HCT116 (cell line): ENCODE results near the gene ICAM4.

ENCODE experiments used
- EZH2 ChIP-seq: fragments of 200-600 bp; sonication (generic); IDR thresholded peaks from 2 replicates; pipeline ENCODE4 v1.6.1; 2017; ENCODE audit warnings: antibody characterized with exemption, mixed run types
- EZH2phosphoT487 ChIP-seq: fragments of 200-600 bp; IDR thresholded peaks from 2 replicates; pipeline ENCODE4 v1.6.1; 2018; ENCODE audit warnings: antibody characterized with exemption, borderline replicate concordance
- FOSL1 ChIP-seq: IDR thresholded peaks from 2 replicates; pipeline ENCODE4 v1.6.1; 2012; ENCODE audit warnings: low read depth
- POLR2A ChIP-seq: IDR thresholded peaks from 2 replicates; pipeline ENCODE4 v1.7.0; 2011; ENCODE audit warnings: borderline replicate concordance; ENCODE audit not compliant: insufficient read depth, insufficient read length; ENCODE audit errors: extremely low read depth
- POLR2AphosphoS5 ChIP-seq: IDR thresholded peaks from 2 replicates; pipeline ENCODE4 v1.6.1; 2011; ENCODE audit warnings: mild to moderate bottlenecking, low read depth, low read length, moderate library complexity
- SP1 ChIP-seq: IDR thresholded peaks from 2 replicates; pipeline ENCODE4 v1.6.1; 2012; ENCODE audit warnings: low read depth
- TCF7L2 ChIP-seq: IDR thresholded peaks from 2 replicates; pipeline ENCODE4 v1.7.0; 2011; ENCODE audit warnings: borderline replicate concordance, inconsistent platforms; ENCODE audit not compliant: insufficient read depth, insufficient read length; ENCODE audit errors: extremely low read depth
- ZNF274 ChIP-seq: fragments of 200-500 bp; sonication (Bioruptor generic); IDR thresholded peaks from 2 replicates; pipeline ENCODE4 v1.6.1; 2014; ENCODE audit warnings: mild to moderate bottlenecking, low read depth, low read length, inconsistent platforms
- TF ChIP-seq, protein P1 (sequence below): IDR thresholded peaks from 2 replicates; pipeline ENCODE4 v1.6.1; 2012; ENCODE audit warnings: low read depth
- TF ChIP-seq, protein P2 (sequence below), 3 experiments: fragments of 200-600 bp in 1 of 3; sonication (generic) in 1 of 3; IDR thresholded peaks in 2 of 3; conservative IDR thresholded peaks in 1 of 3; 2 replicates each; pipeline ENCODE4 v1.5.1; 2012 to 2017; ENCODE audit warnings: low read depth in 2 of 3, low read length in 2 of 3, antibody characterized with exemption in 1 of 3, borderline replicate concordance in 1 of 3, control low read depth in 1 of 3, mild to moderate bottlenecking in 1 of 3, mixed read lengths in 1 of 3, mixed run types in 1 of 3, moderate library complexity in 1 of 3; ENCODE audit not compliant: insufficient read depth in 1 of 3
- TF ChIP-seq, protein P3 (sequence below): IDR thresholded peaks from 2 replicates; pipeline ENCODE4 v1.6.1; 2011; ENCODE audit warnings: mild to moderate bottlenecking, low read length, moderate library complexity; ENCODE audit not compliant: insufficient replicate concordance; ENCODE audit errors: extremely low read depth
- TF ChIP-seq, protein P4 (sequence below): IDR thresholded peaks from 2 replicates; pipeline ENCODE4 v1.6.1; 2012

DNA sequence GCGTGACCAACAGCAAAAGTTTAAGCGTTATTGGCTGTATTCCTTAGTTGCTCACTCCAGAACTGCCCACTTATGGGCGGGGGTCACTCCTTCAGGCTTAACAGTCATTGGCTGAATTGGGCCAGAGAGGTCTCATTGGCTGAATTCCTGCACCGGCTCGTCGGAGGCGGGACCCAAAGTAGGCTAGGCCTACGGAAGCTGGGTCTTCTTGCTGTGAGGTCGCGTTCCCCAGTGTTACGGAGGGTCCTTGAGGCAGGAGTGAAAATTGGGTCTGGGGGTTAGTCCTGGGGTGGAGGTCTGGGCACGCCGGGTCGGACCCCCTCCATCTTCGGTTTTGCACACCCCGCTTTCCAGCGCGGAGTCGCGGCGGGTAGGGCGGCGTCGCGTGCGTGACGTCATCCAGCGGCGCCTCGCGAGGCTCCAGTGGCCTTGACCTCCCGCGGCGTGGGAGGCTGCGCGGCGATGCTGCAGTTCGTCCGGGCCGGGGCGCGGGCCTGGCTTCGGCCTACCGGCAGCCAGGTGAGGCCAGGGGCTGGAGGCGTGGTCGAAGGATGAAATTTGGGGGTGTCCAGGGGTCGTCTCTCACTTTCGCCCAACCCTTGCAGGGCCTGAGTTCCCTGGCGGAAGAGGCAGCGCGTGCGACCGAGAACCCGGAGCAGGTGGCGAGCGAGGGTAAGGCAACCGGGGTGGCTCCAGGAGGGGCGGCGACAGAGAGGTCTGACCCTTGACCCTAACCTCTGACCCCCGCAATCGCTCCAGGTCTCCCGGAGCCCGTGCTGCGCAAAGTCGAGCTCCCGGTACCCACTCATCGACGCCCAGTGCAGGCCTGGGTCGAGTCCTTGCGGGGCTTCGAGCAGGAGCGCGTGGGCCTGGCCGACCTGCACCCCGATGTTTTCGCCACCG is 34.7 kb upstream of the ICAM4 start, which contains the start of gene MRPL4:
- TF ChIP-seq FOSL1 (no peak), ZNF274 (no peak), POLR2AphosphoS5 (peak; percentile 67), SP1 (peak; percentile 88), TCF7L2 (peak; percentile 29), POLR2A (no peak), EZH2 (no peak), EZH2phosphoT487 (no peak)
- TF ChIP-seq, protein P1, sequence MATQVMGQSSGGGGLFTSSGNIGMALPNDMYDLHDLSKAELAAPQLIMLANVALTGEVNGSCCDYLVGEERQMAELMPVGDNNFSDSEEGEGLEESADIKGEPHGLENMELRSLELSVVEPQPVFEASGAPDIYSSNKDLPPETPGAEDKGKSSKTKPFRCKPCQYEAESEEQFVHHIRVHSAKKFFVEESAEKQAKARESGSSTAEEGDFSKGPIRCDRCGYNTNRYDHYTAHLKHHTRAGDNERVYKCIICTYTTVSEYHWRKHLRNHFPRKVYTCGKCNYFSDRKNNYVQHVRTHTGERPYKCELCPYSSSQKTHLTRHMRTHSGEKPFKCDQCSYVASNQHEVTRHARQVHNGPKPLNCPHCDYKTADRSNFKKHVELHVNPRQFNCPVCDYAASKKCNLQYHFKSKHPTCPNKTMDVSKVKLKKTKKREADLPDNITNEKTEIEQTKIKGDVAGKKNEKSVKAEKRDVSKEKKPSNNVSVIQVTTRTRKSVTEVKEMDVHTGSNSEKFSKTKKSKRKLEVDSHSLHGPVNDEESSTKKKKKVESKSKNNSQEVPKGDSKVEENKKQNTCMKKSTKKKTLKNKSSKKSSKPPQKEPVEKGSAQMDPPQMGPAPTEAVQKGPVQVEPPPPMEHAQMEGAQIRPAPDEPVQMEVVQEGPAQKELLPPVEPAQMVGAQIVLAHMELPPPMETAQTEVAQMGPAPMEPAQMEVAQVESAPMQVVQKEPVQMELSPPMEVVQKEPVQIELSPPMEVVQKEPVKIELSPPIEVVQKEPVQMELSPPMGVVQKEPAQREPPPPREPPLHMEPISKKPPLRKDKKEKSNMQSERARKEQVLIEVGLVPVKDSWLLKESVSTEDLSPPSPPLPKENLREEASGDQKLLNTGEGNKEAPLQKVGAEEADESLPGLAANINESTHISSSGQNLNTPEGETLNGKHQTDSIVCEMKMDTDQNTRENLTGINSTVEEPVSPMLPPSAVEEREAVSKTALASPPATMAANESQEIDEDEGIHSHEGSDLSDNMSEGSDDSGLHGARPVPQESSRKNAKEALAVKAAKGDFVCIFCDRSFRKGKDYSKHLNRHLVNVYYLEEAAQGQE = no peak
- TF ChIP-seq, protein P2, sequence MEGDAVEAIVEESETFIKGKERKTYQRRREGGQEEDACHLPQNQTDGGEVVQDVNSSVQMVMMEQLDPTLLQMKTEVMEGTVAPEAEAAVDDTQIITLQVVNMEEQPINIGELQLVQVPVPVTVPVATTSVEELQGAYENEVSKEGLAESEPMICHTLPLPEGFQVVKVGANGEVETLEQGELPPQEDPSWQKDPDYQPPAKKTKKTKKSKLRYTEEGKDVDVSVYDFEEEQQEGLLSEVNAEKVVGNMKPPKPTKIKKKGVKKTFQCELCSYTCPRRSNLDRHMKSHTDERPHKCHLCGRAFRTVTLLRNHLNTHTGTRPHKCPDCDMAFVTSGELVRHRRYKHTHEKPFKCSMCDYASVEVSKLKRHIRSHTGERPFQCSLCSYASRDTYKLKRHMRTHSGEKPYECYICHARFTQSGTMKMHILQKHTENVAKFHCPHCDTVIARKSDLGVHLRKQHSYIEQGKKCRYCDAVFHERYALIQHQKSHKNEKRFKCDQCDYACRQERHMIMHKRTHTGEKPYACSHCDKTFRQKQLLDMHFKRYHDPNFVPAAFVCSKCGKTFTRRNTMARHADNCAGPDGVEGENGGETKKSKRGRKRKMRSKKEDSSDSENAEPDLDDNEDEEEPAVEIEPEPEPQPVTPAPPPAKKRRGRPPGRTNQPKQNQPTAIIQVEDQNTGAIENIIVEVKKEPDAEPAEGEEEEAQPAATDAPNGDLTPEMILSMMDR (IDR thresholded peaks at IDR 0.05 in 2 of 3, conservative IDR thresholded peaks at IDR 0.05 in 1 of 3; ENCODE audit: borderline replicate concordance in 1 of 3, insufficient read depth in 1 of 3, low read depth in 2 of 3, low read length in 2 of 3) = no peak
- TF ChIP-seq, protein P3, sequence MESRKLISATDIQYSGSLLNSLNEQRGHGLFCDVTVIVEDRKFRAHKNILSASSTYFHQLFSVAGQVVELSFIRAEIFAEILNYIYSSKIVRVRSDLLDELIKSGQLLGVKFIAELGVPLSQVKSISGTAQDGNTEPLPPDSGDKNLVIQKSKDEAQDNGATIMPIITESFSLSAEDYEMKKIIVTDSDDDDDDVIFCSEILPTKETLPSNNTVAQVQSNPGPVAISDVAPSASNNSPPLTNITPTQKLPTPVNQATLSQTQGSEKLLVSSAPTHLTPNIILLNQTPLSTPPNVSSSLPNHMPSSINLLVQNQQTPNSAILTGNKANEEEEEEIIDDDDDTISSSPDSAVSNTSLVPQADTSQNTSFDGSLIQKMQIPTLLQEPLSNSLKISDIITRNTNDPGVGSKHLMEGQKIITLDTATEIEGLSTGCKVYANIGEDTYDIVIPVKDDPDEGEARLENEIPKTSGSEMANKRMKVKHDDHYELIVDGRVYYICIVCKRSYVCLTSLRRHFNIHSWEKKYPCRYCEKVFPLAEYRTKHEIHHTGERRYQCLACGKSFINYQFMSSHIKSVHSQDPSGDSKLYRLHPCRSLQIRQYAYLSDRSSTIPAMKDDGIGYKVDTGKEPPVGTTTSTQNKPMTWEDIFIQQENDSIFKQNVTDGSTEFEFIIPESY = no peak
- TF ChIP-seq, protein P4, sequence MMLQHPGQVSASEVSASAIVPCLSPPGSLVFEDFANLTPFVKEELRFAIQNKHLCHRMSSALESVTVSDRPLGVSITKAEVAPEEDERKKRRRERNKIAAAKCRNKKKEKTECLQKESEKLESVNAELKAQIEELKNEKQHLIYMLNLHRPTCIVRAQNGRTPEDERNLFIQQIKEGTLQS = no peak
